WTC11 (cell line): ENCODE data around the gene POFUT2. TPM values are rescaled to one million over a fixed set of nuclear protein-coding genes. Genes with fewer than 3 reads are reported as not detected.

ENCODE experiments used
- ATAC-seq: fragments of 200-7000 bp; cut with Tn5 transposase; 2 replicates; pipeline ENCODE4 v1.10.0; 2021; ENCODE audit warnings: mild to moderate bottlenecking, moderate library complexity
- CTCF ChIA-PET: fragments of 300-600 bp; sonication (Branson Sonifier 250); formaldehyde crosslinking; loops from one replicate; lab custom pipeline; 2021; ENCODE audit warnings: antibody characterized with exemption; lab: Charles Lee
- POLR2A ChIA-PET: fragments of 350-600 bp; sonication (Branson Sonifier 250); formaldehyde crosslinking; loops from one replicate; lab custom pipeline; 2021; ENCODE audit warnings: antibody characterized with exemption; lab: Charles Lee
- DNase-seq: peaks from one replicate; pipeline ENCODE4 v3.0.0; 2021; ENCODE audit warnings: low spot score
- H3K27ac Mint-ChIP-seq: 2 replicates; pipeline ENCODE4 v1.8.0; 2021; ENCODE audit warnings: mixed read lengths
- H3K27me3 Mint-ChIP-seq: 2 replicates; pipeline ENCODE4 v1.8.0; 2021; ENCODE audit warnings: low read depth, mild to moderate bottlenecking, moderate library complexity, mixed read lengths
- H3K36me3 Mint-ChIP-seq: 2 replicates; pipeline ENCODE4 v1.8.0; 2021; ENCODE audit warnings: mixed read lengths
- H3K4me1 Mint-ChIP-seq: 2 replicates; pipeline ENCODE4 v1.8.0; 2022; ENCODE audit warnings: mixed read lengths
- H3K4me3 Mint-ChIP-seq: 2 replicates; pipeline ENCODE4 v1.8.0; 2021; ENCODE audit warnings: mild to moderate bottlenecking, moderate library complexity, mixed read lengths
- H3K9me3 Mint-ChIP-seq: 2 replicates; pipeline ENCODE4 v1.8.0; 2021; ENCODE audit warnings: mixed read lengths
- CTCF ChIP-seq: fragments of 200-600 bp; IDR thresholded peaks from 2 replicates; pipeline ENCODE4 v1.8.0; 2022; ENCODE audit warnings: antibody characterized with exemption
- ETV6 ChIP-seq: sonication (generic); formaldehyde crosslinking; IDR thresholded peaks from 2 replicates; pipeline ENCODE4 v1.8.1; 2022; ENCODE audit warnings: mild to moderate bottlenecking, missing genetic modification reagents
- HMGA2 ChIP-seq: fragments of 250-450 bp; sonication (Bioruptor Pico); IDR thresholded peaks from 2 replicates; pipeline ENCODE4 v1.4.0; 2021; ENCODE audit warnings: mild to moderate bottlenecking, moderate library complexity
- NR2C2 ChIP-seq: sonication (generic); formaldehyde crosslinking; IDR thresholded peaks from 2 replicates; pipeline ENCODE4 v1.8.0; 2022; ENCODE audit warnings: mild to moderate bottlenecking, missing genetic modification reagents
- TCF7 ChIP-seq: sonication (generic); formaldehyde crosslinking; IDR thresholded peaks from 2 replicates; pipeline ENCODE4 v1.8.0; 2022; ENCODE audit warnings: mild to moderate bottlenecking, low read depth, missing genetic modification reagents, moderate library complexity
- USF1 ChIP-seq: sonication (generic); formaldehyde crosslinking; IDR thresholded peaks from 2 replicates; pipeline ENCODE4 v1.8.0; 2022; ENCODE audit warnings: mild to moderate bottlenecking, missing genetic modification reagents
- ZBTB43 ChIP-seq: sonication (generic); formaldehyde crosslinking; IDR thresholded peaks from 2 replicates; pipeline ENCODE4 v1.8.1; 2023; ENCODE audit warnings: mild to moderate bottlenecking, missing genetic modification reagents
- ZNF138 ChIP-seq: sonication (generic); formaldehyde crosslinking; conservative IDR thresholded peaks from 2 replicates; pipeline ENCODE4 v1.8.1; 2022; ENCODE audit warnings: mild to moderate bottlenecking, moderate library complexity, missing genetic modification reagents
- ZNF396 ChIP-seq: fragments of 250-450 bp; sonication (Bioruptor Pico); IDR thresholded peaks from 2 replicates; pipeline ENCODE4 v1.8.0; 2021; ENCODE audit warnings: mild to moderate bottlenecking, moderate library complexity, borderline replicate concordance
- total RNA-seq: library from RNA; stranded (reverse); gene quantifications from 3 replicates; pipeline ENCODE4 v1.2.3, GENCODE V29; 2021
- TF ChIP-seq, protein P1 (sequence below): fragments of 250-450 bp; sonication (Bioruptor Pico); IDR thresholded peaks from 2 replicates; pipeline ENCODE4 v1.9.0; 2021; ENCODE audit warnings: mild to moderate bottlenecking
- TF ChIP-seq, protein P2 (sequence below): sonication (generic); formaldehyde crosslinking; IDR thresholded peaks from 2 replicates; pipeline ENCODE4 v1.8.0; 2022; ENCODE audit warnings: mild to moderate bottlenecking, missing genetic modification reagents
- TF ChIP-seq, protein P3 (sequence below): sonication (generic); formaldehyde crosslinking; conservative IDR thresholded peaks from 2 replicates; pipeline ENCODE4 v1.8.1; 2022; ENCODE audit warnings: mild to moderate bottlenecking, missing genetic modification reagents
- TF ChIP-seq, protein P4 (sequence below): fragments of 250-450 bp; sonication (Bioruptor Pico); IDR thresholded peaks from 2 replicates; pipeline ENCODE4 v2.1.2; 2022; ENCODE audit warnings: mild to moderate bottlenecking, moderate library complexity

The POFUT2 gene
- total RNA-seq, 1 experiment from 2014 or later: 39.7 TPM

DNA sequence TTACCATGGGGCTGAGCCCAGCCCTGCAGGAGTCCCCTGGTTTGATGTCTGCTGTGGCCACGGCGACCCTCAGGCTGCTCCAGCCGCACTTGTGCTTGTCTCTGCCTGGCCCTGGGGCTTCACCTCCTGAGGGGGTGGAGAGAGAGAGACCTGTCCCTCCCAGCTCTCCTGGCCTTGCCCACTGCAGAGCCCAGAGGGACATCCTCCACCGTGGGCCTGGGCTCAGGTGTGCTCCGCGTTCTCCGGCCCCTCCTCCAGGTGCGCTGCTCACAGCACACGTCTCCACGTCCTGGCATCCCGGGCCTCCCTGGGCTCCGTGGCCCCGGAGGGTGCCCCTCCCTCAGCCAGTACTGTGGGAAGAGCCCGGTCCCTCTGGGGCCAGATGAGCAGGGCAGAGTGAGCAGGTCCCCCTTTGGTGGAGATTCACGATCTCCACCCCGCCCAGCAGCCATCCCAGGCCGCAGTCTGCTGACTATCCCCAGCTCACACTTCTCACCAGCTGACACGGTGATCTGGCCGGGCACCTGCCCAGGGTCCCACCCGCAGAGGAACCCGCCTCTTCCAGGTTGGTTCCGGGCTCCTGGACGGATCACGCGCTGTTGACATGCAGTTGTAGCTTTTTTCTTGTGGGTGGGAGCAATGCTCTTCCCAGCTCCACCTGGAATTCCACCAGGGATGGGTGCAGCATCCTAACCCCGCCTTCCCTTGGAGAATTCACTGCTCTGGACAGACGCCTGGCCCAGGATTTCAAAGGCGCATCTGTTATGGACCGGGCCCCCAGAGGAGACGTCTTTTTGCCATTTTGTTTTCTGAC lies 41.8 kb upstream of the POFUT2 start (continued):
- TF ChIP-seq, protein P1, sequence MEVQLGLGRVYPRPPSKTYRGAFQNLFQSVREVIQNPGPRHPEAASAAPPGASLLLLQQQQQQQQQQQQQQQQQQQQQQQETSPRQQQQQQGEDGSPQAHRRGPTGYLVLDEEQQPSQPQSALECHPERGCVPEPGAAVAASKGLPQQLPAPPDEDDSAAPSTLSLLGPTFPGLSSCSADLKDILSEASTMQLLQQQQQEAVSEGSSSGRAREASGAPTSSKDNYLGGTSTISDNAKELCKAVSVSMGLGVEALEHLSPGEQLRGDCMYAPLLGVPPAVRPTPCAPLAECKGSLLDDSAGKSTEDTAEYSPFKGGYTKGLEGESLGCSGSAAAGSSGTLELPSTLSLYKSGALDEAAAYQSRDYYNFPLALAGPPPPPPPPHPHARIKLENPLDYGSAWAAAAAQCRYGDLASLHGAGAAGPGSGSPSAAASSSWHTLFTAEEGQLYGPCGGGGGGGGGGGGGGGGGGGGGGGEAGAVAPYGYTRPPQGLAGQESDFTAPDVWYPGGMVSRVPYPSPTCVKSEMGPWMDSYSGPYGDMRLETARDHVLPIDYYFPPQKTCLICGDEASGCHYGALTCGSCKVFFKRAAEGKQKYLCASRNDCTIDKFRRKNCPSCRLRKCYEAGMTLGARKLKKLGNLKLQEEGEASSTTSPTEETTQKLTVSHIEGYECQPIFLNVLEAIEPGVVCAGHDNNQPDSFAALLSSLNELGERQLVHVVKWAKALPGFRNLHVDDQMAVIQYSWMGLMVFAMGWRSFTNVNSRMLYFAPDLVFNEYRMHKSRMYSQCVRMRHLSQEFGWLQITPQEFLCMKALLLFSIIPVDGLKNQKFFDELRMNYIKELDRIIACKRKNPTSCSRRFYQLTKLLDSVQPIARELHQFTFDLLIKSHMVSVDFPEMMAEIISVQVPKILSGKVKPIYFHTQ (CRISPR knock-in tag): no peak
- TF ChIP-seq ETV6 (CRISPR knock-in tag) (no peak), NR2C2 (no peak), HMGA2 (CRISPR knock-in tag) (no peak), ZNF396 (CRISPR knock-in tag) (no peak)
- TF ChIP-seq, protein P2, sequence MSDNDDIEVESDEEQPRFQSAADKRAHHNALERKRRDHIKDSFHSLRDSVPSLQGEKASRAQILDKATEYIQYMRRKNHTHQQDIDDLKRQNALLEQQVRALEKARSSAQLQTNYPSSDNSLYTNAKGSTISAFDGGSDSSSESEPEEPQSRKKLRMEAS (CRISPR knock-in tag): no peak
- TF ChIP-seq, protein P3, sequence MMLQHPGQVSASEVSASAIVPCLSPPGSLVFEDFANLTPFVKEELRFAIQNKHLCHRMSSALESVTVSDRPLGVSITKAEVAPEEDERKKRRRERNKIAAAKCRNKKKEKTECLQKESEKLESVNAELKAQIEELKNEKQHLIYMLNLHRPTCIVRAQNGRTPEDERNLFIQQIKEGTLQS: no peak

GRCh38 chr21:45328198-45329091 lies 40.8 kb upstream of the POFUT2 start:
- TF ChIP-seq TCF7 (CRISPR knock-in tag) (no peak), USF1 (CRISPR knock-in tag) (no peak), ZBTB43 (CRISPR knock-in tag) (no peak), CTCF (no peak), ZNF138 (CRISPR knock-in tag) (no peak)
- TF ChIP-seq, protein P4, sequence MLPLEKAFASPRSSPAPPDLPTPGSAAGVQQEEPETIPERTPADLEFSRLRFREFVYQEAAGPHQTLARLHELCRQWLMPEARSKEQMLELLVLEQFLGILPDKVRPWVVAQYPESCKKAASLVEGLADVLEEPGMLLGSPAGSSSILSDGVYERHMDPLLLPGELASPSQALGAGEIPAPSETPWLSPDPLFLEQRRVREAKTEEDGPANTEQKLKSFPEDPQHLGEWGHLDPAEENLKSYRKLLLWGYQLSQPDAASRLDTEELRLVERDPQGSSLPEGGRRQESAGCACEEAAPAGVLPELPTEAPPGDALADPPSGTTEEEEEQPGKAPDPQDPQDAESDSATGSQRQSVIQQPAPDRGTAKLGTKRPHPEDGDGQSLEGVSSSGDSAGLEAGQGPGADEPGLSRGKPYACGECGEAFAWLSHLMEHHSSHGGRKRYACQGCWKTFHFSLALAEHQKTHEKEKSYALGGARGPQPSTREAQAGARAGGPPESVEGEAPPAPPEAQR (CRISPR knock-in tag): no peak
- Mint-ChIP-seq H3K36me3 (no peaks in the 10 kb centered on the region; the same call in 1 of the 2 replicates), H3K4me3 (no peak overlapping the region), H3K9me3 (no peaks in the 10 kb centered on the region), H3K27ac (no peak overlapping the region), H3K4me1 (peaks cover 16% of the 10 kb centered on the region), H3K27me3 (no peaks in the 10 kb centered on the region)
- ChIA-PET CTCF (interaction anchor here (1.2 to 5.2 kb wide), 2 partner anchors 20 to 29 kb away, joined by 4 to 24 read pairs; no protein-coding TSS in a partner anchor), POLR2A (interaction anchor here (1.0 kb wide), 1 partner anchor 78 kb away, joined by 4 read pairs; no protein-coding TSS in a partner anchor)
- DNase-seq (no peak), ATAC-seq (no peak)
